Transverse colon (tissue), 4 donors: Measurements from ENCODE around the gene SGIP1. TPM values are rescaled to one million over a fixed set of nuclear protein-coding genes. Genes with fewer than 3 reads are reported as not detected.

Experiments
- DNase-seq: peaks from one replicate; pipeline ENCODE4 v3.0.0-alpha.2; 2019
- H3K27ac ChIP-seq, 4 donors: fragments of 200-600 bp; sonication (generic); 2 replicates each; pipeline ENCODE4 v1.5.1; 2016 to 2018; ENCODE audit warnings: inconsistent platforms in 4 of 4
- H3K27me3 ChIP-seq: fragments of 200-600 bp; sonication (generic); 2 replicates; pipeline ENCODE4 v1.5.1; 2017; ENCODE audit warnings: inconsistent platforms
- H3K36me3 ChIP-seq, 4 donors: fragments of 200-600 bp; sonication (generic); 2 replicates each; pipeline ENCODE4 v1.5.1; 2017 to 2019; ENCODE audit warnings: inconsistent platforms in 4 of 4
- H3K4me1 ChIP-seq, 4 donors: fragments of 200-600 bp; sonication (generic); 2 replicates each; pipeline ENCODE4 v1.5.1; 2017 to 2020; ENCODE audit warnings: inconsistent platforms in 4 of 4
- H3K4me3 ChIP-seq, 4 donors: fragments of 200-600 bp; sonication (generic); 1 replicate in 1 of 4; 2 replicates in 3 of 4; pipeline versions ENCODE4 v1.5.1 to v1.6.1; 2017 to 2019; ENCODE audit warnings: inconsistent platforms in 4 of 4
- H3K9me3 ChIP-seq, 2 donors: fragments of 200-600 bp; sonication (generic); 2 replicates each; pipeline ENCODE4 v1.5.1; 2017 to 2019; ENCODE audit warnings: inconsistent platforms in 2 of 2
- CTCF ChIP-seq, 5 experiments: fragments of 200-600 bp in 3 of 5; fragments of 450-650 bp in 2 of 5; sonication (generic) in 3 of 5; IDR thresholded peaks; 1 replicate in 2 of 5; 2 replicates in 3 of 5; pipeline ENCODE4 v1.5.1; 2016 to 2017; ENCODE audit warnings: antibody characterized with exemption in 5 of 5, inconsistent platforms in 3 of 5, mild to moderate bottlenecking in 2 of 5, moderate library complexity in 1 of 5
- EP300 ChIP-seq: sonication (generic); formaldehyde crosslinking; IDR thresholded peaks from one replicate; pipeline ENCODE4 v1.6.1; 2017; ENCODE audit warnings: antibody characterized with exemption, low read depth
- POLR2A ChIP-seq: fragments of 450-650 bp; IDR thresholded peaks from one replicate; pipeline ENCODE4 v1.6.1; 2016; ENCODE audit warnings: antibody characterized with exemption, mild to moderate bottlenecking, moderate library complexity
- POLR2AphosphoS5 ChIP-seq, 3 donors: sonication (generic); formaldehyde crosslinking; IDR thresholded peaks; one replicate each; pipeline ENCODE4 v1.6.1; 2016; ENCODE audit warnings: antibody characterized with exemption in 3 of 3
- WGBS, 2 donors: methylation state at CpG; one replicate each; pipeline ENCODE4 v1.1.5; 2018; ENCODE audit warnings: low coverage in 1 of 2; 5-methylcytosine and 5-hydroxymethylcytosine counted together
- in situ Hi-C, 4 donors: fragments of 200-750 bp; cut with MboI; loops; one replicate each; pipeline versions ENCODE4 v1.15.0 to v1.15.1; 2017; ENCODE audit warnings: low sequenced_read_pairs in 3 of 4, low pct_ligation_motif_present in 1 of 4, low pct_unique_long_range_greater_than_20kb in 1 of 4
- intact Hi-C: fragments of 100-400 bp; cut with DNase I; formaldehyde crosslinking; loops from one replicate; pipeline ENCODE4 v1.15.1; 2023; ENCODE audit warnings: low total_unique reads
- total RNA-seq, 4 donors: library from RNA; depleted of rRNA; stranded (reverse); fragments of >200 nt; gene quantifications; one replicate each; pipeline ENCODE4 v1.1.0, GENCODE V29; 2016

The SGIP1 gene
- total RNA-seq, 4 donors from 2014 or later: 1.4 to 1.8 TPM; not detected in 2

DNA sequence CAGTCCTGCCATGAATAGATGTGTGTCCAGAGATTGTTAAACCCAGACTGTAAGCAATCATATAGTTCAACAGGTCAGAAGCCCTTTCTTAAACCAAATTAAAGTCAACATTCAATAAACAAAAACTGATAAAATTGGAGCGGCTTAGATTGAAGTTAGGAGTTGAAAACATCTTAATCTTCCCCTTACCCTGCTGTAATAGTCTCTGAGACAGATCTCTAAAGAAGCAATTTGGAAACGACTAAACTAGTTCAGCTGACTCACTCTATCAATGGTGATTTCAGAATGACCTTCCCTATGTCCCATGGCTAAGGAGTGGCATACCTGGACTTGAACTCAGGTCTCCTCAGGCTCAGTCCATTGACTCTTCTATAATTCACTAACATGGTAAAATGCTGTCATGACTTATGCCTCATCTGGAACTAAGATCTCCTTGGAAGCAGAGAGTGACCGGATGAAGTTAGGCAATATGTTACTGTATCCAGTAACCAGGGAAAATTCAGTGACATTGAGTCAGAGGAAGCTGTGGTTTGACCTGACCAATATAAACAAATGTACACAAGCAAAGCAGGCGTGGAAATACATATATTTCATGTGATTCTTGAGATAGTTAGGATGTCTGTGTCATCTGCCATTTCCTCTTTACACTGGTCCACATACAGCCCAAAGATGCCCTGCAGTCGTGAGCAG lies 30.1 kb downstream of the SGIP1 start:
- peak overlapping the region; percentile 23 to 56 (median 42) for H3K27ac ChIP-seq
- WGBS, 2 donors: 44 to 49% methylated on average over 4 to 5 of the region's 5 CpGs
- H3K36me3 ChIP-seq: no peaks in the 10 kb centered on the region
- peaks cover 0 to 4% (median 0%) of the 10 kb centered on the region in 4 donors for H3K4me1 ChIP-seq
- H3K9me3 ChIP-seq: no peaks in the 10 kb centered on the region
- no peak overlapping the region for H3K4me3 ChIP-seq
- no peaks in the 10 kb centered on the region for H3K27me3 ChIP-seq
- in situ Hi-C loops (no loop called here), intact Hi-C loops (no loop called here)
- DNase-seq: no peak
- TF ChIP-seq POLR2AphosphoS5 (IDR thresholded peaks at IDR 0.05): peak in 2 of 3 donors; percentile 7 to 16
- TF ChIP-seq CTCF (IDR thresholded peaks at IDR 0.05): no peak

GRCh38 chr1:66570196-66570595 lies 36.2 kb downstream of the SGIP1 start:
- no peak overlapping the region for H3K27ac ChIP-seq
- no peaks in the 10 kb centered on the region for H3K9me3 ChIP-seq
- intact Hi-C loops (no loop called here), in situ Hi-C loops (no loop called here)
- no peak overlapping the region for H3K4me3 ChIP-seq
- H3K36me3 ChIP-seq: no peaks in the 10 kb centered on the region
- H3K27me3 ChIP-seq: no peaks in the 10 kb centered on the region
- no peaks in the 10 kb centered on the region for H3K4me1 ChIP-seq
- DNase-seq: no peak
- TF ChIP-seq EP300 (no peak), CTCF (IDR thresholded peaks at IDR 0.05) (no peak), POLR2A (no peak), POLR2AphosphoS5 (IDR thresholded peaks at IDR 0.05) (no peak)

GRCh38 chr1:66571789-66572188 lies 37.8 kb downstream of the SGIP1 start:
- WGBS, 2 donors: 73% methylated on average over 1 of the region's 1 CpG; no CpG with 5 or more reads in 1 of the 2 donors
- TF ChIP-seq CTCF (IDR thresholded peaks at IDR 0.05) (no peak), EP300 (no peak), POLR2A (no peak), POLR2AphosphoS5 (IDR thresholded peaks at IDR 0.05) (no peak)
- in situ Hi-C loops: no loop called here

DNA sequence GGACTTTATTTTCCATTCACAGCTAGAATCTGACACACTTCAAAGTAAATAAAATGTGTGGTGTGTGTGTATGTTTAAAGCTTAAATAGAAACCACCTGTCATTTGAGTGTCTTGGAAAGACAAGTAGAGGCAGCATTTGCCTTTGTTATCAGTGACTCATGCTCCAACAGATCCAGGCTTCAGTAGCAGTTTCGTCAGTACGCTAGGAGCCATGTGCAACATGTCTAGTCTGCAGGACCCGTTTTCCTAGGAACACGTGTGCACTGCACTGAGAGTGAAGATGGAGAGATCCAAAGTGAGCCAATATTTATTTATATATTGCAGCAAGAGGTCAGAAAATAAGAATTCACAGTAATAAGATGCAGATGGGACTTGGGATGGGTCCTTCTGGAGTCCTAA lies 41.8 kb downstream of the SGIP1 start:
- Histone ChIP-seq H3K27me3 (no peaks in the 10 kb centered on the region), H3K4me3 (no peak overlapping the region), H3K27ac (no peak overlapping the region), H3K4me1 (no peaks in the 10 kb centered on the region), H3K36me3 (no peaks in the 10 kb centered on the region), H3K9me3 (no peaks in the 10 kb centered on the region)
- intact Hi-C loops: no loop called here
- 69 to 70% methylated on average over 2 to 4 of the region's 4 CpGs for WGBS, 2 donors
- in situ Hi-C loops: no loop called here
- DNase-seq: no peak
- TF ChIP-seq POLR2A (no peak), CTCF (IDR thresholded peaks at IDR 0.05) (no peak), EP300 (no peak), POLR2AphosphoS5 (IDR thresholded peaks at IDR 0.05) (no peak)

More at GRCh38 chr1:66571789-66572188, 37.8 kb downstream of the SGIP1 start:
- no peak overlapping the region for H3K27ac ChIP-seq
- no peaks in the 10 kb centered on the region for H3K27me3 ChIP-seq
- no peak overlapping the region for H3K4me3 ChIP-seq
- intact Hi-C loops: no loop called here
- H3K4me1 ChIP-seq: no peaks in the 10 kb centered on the region
- no peaks in the 10 kb centered on the region for H3K9me3 ChIP-seq
- DNase-seq: no peak
- no peaks in the 10 kb centered on the region for H3K36me3 ChIP-seq
